Activated naive CD8-positive, alpha-beta T cell treated with anti-CD3 and anti-CD28 coated beads, Interleukin-2, amount 50 U/mL, for 24 hours (primary cell): ENCODE data around the gene ZNF492.
"Not testable (repeated sequence)": the region's sequence is repeated elsewhere in the genome, so short reads cannot be mapped to it uniquely, and the experiment has no call there.

Experiments used
- ATAC-seq: fragments of 150-1000 bp; cut with Tn5 transposase; one replicate; pipeline ENCODE4 v1.10.0; 2021
- DNase-seq: peaks from one replicate; pipeline ENCODE4 v3.0.0; 2021
- H3K27ac Mint-ChIP-seq: one replicate; pipeline ENCODE4 v1.8.0; 2021; ENCODE audit warnings: mild to moderate bottlenecking, mixed read lengths
- H3K27me3 Mint-ChIP-seq: one replicate; pipeline ENCODE4 v1.8.0; 2021; ENCODE audit warnings: mixed read lengths
- H3K36me3 Mint-ChIP-seq: one replicate; pipeline ENCODE4 v1.8.0; 2021; ENCODE audit warnings: low read depth, mixed read lengths
- H3K4me1 Mint-ChIP-seq: one replicate; pipeline ENCODE4 v1.8.0; 2021; ENCODE audit warnings: mixed read lengths
- H3K4me3 Mint-ChIP-seq: one replicate; pipeline ENCODE4 v1.8.0; 2021; ENCODE audit warnings: mild to moderate bottlenecking, moderate library complexity, mixed read lengths
- H3K9me3 Mint-ChIP-seq: one replicate; pipeline ENCODE4 v1.8.0; 2021; ENCODE audit warnings: mixed read lengths

ZNF492 gene

GRCh38 chr19:22607653-22608430, 26.3 kb upstream of the ZNF492 start:
- no peak for ATAC-seq
- no peaks in the 10 kb centered on the region for H3K36me3 Mint-ChIP-seq
- H3K4me3 Mint-ChIP-seq = no peak overlapping the region
- H3K9me3 Mint-ChIP-seq = peaks cover 11% of the 10 kb centered on the region
- H3K27me3 Mint-ChIP-seq = no peaks in the 10 kb centered on the region
- no peak overlapping the region for H3K27ac Mint-ChIP-seq
- no peaks in the 10 kb centered on the region for H3K4me1 Mint-ChIP-seq
- DNase-seq = no peak

- Mint-ChIP-seq H3K27ac (no peak overlapping the region), H3K9me3 (peaks cover 11% of the 10 kb centered on the region), H3K4me1 (no peaks in the 10 kb centered on the region), H3K36me3 (no peaks in the 10 kb centered on the region), H3K4me3 (no peak overlapping the region), H3K27me3 (no peaks in the 10 kb centered on the region)
- ATAC-seq (no peak), DNase-seq (no peak)
Observed at GRCh38 chr19:22608441-22608840, 25.7 kb upstream of the ZNF492 start.

DNA sequence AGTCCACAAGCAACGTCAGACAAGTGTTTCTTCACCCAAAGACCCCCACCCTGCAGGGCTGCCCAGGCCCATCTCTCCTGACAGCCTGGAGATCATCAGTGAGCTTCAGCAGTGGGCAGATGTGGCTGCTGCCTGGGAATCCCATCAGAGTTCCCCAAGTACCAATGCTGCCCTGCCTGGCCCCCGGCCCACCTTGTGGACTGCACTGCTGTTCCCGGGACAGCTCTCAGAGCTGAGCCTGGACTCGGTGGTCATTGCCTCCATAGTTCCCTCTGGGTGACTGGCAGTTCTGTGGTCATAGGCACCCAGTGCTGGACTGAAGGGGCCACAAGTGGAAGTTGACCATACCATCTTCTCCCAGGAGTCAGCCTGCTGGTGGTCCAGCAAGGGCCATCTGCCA, 24.5 kb upstream of the ZNF492 start:
- Mint-ChIP-seq H3K4me1 (no peaks in the 10 kb centered on the region), H3K36me3 (no peaks in the 10 kb centered on the region), H3K27ac (no peak overlapping the region), H3K4me3 (no peak overlapping the region), H3K9me3 (peaks cover 16% of the 10 kb centered on the region), H3K27me3 (no peaks in the 10 kb centered on the region)
- ATAC-seq (no peak), DNase-seq (no peak)

DNA sequence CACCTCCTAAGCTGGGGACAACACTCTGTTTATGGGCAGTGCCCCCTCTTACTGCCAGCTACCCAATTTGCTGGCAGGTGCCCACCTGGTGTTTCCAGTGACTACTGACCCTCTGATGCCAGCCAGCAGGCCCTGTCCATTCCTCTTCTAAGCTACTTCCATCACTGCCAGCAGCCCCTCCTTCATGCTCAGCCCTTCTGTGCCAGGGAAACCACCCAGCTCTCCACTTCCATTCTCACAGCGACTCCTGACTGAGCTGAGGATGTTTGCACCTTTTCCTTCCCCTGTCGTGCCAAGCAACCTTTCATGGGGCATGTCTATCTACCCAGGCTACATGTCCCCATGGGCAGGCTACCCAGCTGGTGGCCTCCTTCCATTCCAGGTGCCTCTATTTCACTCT, 24.0 kb upstream of the ZNF492 start:
- Mint-ChIP-seq H3K27me3 (no peaks in the 10 kb centered on the region), H3K9me3 (peaks cover 18% of the 10 kb centered on the region), H3K27ac (no peak overlapping the region), H3K4me1 (no peaks in the 10 kb centered on the region), H3K36me3 (no peaks in the 10 kb centered on the region), H3K4me3 (no peak overlapping the region)
- DNase-seq (no peak), ATAC-seq (no peak)

DNA sequence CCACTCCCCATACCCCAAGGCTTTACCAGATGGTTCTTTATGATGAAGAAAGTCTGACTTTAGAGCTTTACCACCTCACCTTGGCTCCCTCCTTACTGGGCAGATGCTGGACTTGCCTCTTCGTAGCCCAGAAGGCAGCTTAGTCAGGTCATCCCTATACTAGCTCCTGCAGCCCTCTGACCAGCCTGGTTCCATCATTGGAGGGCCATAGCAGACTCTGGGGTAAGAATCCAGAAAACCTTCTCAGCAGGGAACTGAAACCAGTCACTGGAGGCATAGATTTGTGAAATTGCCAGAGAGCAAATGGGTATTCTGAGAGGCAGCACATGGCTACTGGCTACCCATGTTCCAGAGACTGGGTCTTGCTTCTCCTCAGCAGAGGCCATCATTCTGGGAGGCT, 21.8 kb upstream of the ZNF492 start:
- DNase-seq = no peak
- H3K27me3 Mint-ChIP-seq = peaks cover 7% of the 10 kb centered on the region
- H3K36me3 Mint-ChIP-seq = no peaks in the 10 kb centered on the region
- H3K27ac Mint-ChIP-seq = no peak overlapping the region
- no peak for ATAC-seq
- H3K4me3 Mint-ChIP-seq = no peak overlapping the region
- peaks cover 21% of the 10 kb centered on the region for H3K9me3 Mint-ChIP-seq
- no peaks in the 10 kb centered on the region for H3K4me1 Mint-ChIP-seq

DNA sequence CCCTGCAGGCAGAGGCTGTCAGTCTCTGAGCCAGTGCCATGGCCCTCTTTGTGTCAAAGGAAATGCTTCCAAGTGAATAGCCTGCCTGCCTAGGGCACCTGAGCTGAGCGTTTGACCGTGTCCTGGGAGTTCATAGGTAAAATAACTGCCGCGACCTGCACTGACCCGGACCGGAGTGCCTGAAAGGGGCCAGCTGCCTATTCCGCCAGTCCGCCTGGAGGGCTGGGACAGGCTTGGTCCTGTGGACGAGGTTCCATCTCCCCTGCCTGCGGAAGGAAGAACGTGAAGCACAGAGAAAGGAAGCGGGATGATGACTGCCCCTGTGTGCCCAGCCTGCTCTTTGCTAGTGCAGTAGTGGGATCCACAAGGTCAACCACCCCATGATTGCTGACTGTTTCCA, 17.5 kb upstream of the ZNF492 start:
- no peak overlapping the region for H3K4me3 Mint-ChIP-seq
- no peak for DNase-seq
- no peak overlapping the region for H3K27ac Mint-ChIP-seq
- peaks cover 2% of the 10 kb centered on the region for H3K36me3 Mint-ChIP-seq
- peaks cover 16% of the 10 kb centered on the region for H3K9me3 Mint-ChIP-seq
- H3K27me3 Mint-ChIP-seq = peaks cover 11% of the 10 kb centered on the region
- no peaks in the 10 kb centered on the region for H3K4me1 Mint-ChIP-seq
- no peak for ATAC-seq

GRCh38 chr19:22617181-22617580, 16.9 kb upstream of the ZNF492 start:
- not testable (repeated sequence) for DNase-seq, H3K27ac Mint-ChIP-seq, H3K4me1 Mint-ChIP-seq, H3K4me3 Mint-ChIP-seq, H3K36me3 Mint-ChIP-seq, ATAC-seq
- Mint-ChIP-seq H3K27me3 (peaks cover 16% of the 10 kb centered on the region), H3K9me3 (peaks cover 13% of the 10 kb centered on the region)

GRCh38 chr19:22617614-22618320, 16.4 kb upstream of the ZNF492 start:
- Mint-ChIP-seq H3K4me1 (no peaks in the 10 kb centered on the region), H3K27ac (no peak overlapping the region), H3K4me3 (no peak overlapping the region), H3K27me3 (peaks cover 16% of the 10 kb centered on the region), H3K36me3 (peaks cover 2% of the 10 kb centered on the region), H3K9me3 (peaks cover 13% of the 10 kb centered on the region)
- DNase-seq = no peak
- no peak for ATAC-seq

DNA sequence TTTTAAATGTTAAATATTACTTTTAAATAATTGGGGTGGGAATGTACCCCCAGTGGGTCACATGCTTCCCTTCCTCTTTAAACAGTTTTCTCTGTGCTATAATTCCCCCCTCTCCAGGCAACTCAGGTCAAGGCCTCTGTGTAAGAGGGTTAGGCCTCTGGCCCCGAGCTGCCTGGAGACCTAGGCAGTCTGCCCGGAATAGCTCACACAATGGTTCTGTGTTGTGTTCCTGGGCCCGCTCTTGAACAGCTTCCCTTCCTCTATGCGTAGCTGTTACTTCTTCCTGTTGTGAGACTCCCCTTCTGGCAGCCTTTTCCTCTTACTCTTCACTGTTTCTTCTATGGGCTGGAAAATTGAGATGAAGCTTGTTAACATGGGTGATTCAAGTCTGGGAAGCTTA, 14.8 kb upstream of the ZNF492 start:
- H3K4me3 Mint-ChIP-seq = no peak overlapping the region
- peaks cover 18% of the 10 kb centered on the region for H3K27me3 Mint-ChIP-seq
- no peak for ATAC-seq
- H3K27ac Mint-ChIP-seq = no peak overlapping the region
- no peaks in the 10 kb centered on the region for H3K4me1 Mint-ChIP-seq
- DNase-seq = no peak
- H3K9me3 Mint-ChIP-seq = peaks cover 8% of the 10 kb centered on the region
- peaks cover 4% of the 10 kb centered on the region for H3K36me3 Mint-ChIP-seq

DNA sequence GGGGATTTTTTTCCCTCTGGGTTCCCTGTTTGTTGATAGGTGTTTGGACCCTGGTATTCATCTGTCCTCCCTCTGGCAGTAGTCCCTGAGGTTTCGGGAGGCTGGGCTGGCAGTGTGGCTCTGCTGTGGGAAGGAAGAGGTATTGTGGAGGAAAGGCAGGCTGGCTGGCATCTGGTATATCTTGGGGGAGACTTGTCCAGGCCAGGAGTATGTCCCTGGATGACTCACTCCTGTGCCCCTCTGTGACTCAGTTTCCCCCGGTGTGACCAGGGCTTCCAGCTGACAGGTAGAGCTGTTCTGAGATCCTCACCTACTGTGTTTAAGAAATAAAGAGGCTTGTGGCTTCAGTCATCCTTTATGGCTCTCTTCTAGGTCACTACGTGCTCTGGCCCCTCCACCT, 14.2 kb upstream of the ZNF492 start:
- ATAC-seq = no peak
- peaks cover 18% of the 10 kb centered on the region for H3K27me3 Mint-ChIP-seq
- DNase-seq = no peak
- no peak overlapping the region for H3K27ac Mint-ChIP-seq
- peaks cover 4% of the 10 kb centered on the region for H3K36me3 Mint-ChIP-seq
- peaks cover 8% of the 10 kb centered on the region for H3K9me3 Mint-ChIP-seq
- H3K4me1 Mint-ChIP-seq = no peaks in the 10 kb centered on the region
- no peak overlapping the region for H3K4me3 Mint-ChIP-seq

- no peak for DNase-seq
- no peak overlapping the region for H3K27ac Mint-ChIP-seq
- H3K4me3 Mint-ChIP-seq = no peak overlapping the region
- H3K27me3 Mint-ChIP-seq = peaks cover 18% of the 10 kb centered on the region
- no peak for ATAC-seq
- no peaks in the 10 kb centered on the region for H3K4me1 Mint-ChIP-seq
- H3K36me3 Mint-ChIP-seq = peaks cover 4% of the 10 kb centered on the region
- peaks cover 4% of the 10 kb centered on the region for H3K9me3 Mint-ChIP-seq
Observed at GRCh38 chr19:22620401-22620800, 13.7 kb upstream of the ZNF492 start.

- Mint-ChIP-seq H3K4me3 (no peak overlapping the region), H3K36me3 (peaks cover 4% of the 10 kb centered on the region), H3K27me3 (peaks cover 18% of the 10 kb centered on the region), H3K27ac (no peak overlapping the region), H3K9me3 (peaks cover 4% of the 10 kb centered on the region), H3K4me1 (no peaks in the 10 kb centered on the region)
- DNase-seq (no peak), ATAC-seq (no peak)
Observed at GRCh38 chr19:22620912-22621311, 13.2 kb upstream of the ZNF492 start.

- Mint-ChIP-seq H3K9me3 (peaks cover 4% of the 10 kb centered on the region), H3K36me3 (peaks cover 4% of the 10 kb centered on the region), H3K4me3 (no peak overlapping the region)
Observed at GRCh38 chr19:22622020-22622419, 12.1 kb upstream of the ZNF492 start.

GRCh38 chr19:22622901-22623840, 11.0 kb upstream of the ZNF492 start:
- ATAC-seq (no peak), DNase-seq (no peak)
- Mint-ChIP-seq H3K36me3 (peaks cover 4% of the 10 kb centered on the region), H3K27me3 (peaks cover 12% of the 10 kb centered on the region), H3K4me3 (no peak overlapping the region), H3K4me1 (no peaks in the 10 kb centered on the region), H3K27ac (no peak overlapping the region), H3K9me3 (peaks cover 6% of the 10 kb centered on the region)

More at GRCh38 chr19:22622020-22622419, 12.1 kb upstream of the ZNF492 start:
- H3K27me3 Mint-ChIP-seq = peaks cover 14% of the 10 kb centered on the region
- no peak for DNase-seq
- H3K27ac Mint-ChIP-seq = no peak overlapping the region
- ATAC-seq = no peak
- no peaks in the 10 kb centered on the region for H3K4me1 Mint-ChIP-seq
